ENCODE results near the gene NUP62CL.
A peak's percentile ranks its signal among the peaks of the same experiment; 100 is the strongest.

NUP62CL gene

DNA sequence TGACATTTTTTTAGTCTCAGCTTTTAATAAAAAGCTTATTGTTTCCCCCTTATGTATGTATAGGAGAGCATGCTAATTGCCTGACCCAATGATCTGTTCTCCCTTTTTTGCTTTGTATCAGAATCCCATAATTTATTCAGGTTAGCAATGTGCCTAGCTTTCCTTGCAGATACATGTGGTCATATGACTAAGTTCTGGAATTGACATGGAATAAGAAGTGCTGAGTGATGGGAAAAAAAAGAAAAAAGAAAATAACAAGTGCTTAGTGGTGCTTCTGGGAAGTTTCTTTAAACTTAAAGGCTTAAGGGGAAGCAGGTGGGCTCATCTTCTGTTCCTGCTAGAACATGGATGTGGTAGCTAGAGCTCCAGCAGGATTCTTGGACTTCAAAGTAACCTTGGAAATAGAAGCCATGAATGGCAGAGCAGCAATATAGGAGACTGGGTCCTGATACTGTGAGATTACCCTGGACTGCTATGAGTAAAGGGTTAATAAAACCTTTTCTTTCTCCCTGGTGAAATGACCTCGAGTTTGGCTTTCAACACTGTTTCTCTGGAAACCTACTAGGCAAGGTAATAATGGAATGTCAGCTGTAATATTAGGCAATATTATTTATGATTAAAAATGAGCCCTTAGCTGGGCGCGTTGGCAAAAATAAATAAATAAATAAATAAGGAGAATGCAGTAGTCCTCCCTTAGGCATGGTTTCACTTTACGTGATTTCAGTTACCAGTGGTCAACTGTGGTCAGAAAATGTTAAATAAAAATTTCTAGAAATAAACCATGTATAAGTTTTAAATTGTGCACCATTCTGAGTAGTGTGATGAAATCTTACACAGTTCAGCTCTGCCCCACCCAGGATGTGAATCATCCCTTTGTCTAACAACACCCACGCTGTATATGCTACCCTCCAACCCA, 70.9 kb downstream of the NUP62CL start:
- Histone ChIP-seq H4K8ac (ENCODE audit: low read depth, low read length) (no peak overlapping the region), H3K56ac (ENCODE audit: low read length) (no peak overlapping the region), H3K27me3 (ENCODE audit: insufficient read depth, low read length, poor library complexity) (no peaks in the 10 kb centered on the region), H2BK15ac (replicated peaks; ENCODE audit: low read depth) (no peak overlapping the region), H3K23ac (ENCODE audit: low read length) (no peak overlapping the region), H3K4me3 (ENCODE audit: low read length) (no peak overlapping the region), H2BK5ac (ENCODE audit: low read length) (no peak overlapping the region), H3K79me1 (ENCODE audit: low read length) (no peaks in the 10 kb centered on the region), H3K9ac (ENCODE audit: low read length) (no peak overlapping the region), H3K36me3 (ENCODE audit: control insufficient read depth, insufficient read depth, low read length) (no peaks in the 10 kb centered on the region), H3K4ac (ENCODE audit: low read depth, low read length) (no peak overlapping the region), H2BK120ac (ENCODE audit: low read depth, low read length) (no peak overlapping the region), H3K4me2 (ENCODE audit: low read length) (no peak overlapping the region), H3K27ac (ENCODE audit: low read depth, low read length) (no peak overlapping the region), H3K4me1 (ENCODE audit: control insufficient read depth, low read depth, low read length) (no peaks in the 10 kb centered on the region), H2AK5ac (ENCODE audit: low read length) (no peak overlapping the region), H4K5ac (ENCODE audit: low read length) (no peak overlapping the region), H3K18ac (ENCODE audit: low read length) (no peak overlapping the region), H3K79me2 (ENCODE audit: control insufficient read depth, insufficient read depth, low read length) (no peaks in the 10 kb centered on the region)
- DNase-seq: no peak
- WGBS (ENCODE audit: extremely low coverage, insufficient coverage, low lambda C conversion rate): no CpG with 5 or more reads among the region's 5 CpGs

DNA sequence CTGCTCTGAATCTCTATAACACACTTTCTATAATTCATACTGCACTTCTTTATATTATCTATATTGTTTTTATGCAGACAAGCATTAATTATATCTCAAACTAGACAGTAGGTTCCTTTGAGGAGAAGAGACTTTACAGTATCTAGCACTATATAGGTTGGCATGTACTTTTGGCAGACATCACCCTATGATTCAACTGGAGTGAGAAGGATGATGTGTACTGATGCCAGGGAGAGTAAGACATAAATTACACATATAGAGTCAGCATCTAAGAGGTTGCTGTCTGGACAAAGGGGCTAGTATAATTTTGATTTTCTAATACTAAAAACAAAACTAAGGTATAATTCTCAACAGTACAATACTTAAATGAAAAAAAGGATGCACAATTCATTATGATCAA, 82.5 kb downstream of the NUP62CL start:
- Histone ChIP-seq H3K27ac (ENCODE audit: low read depth, low read length) (no peak overlapping the region), H3K56ac (ENCODE audit: low read length) (no peak overlapping the region), H2BK5ac (ENCODE audit: low read length) (no peak overlapping the region), H2BK120ac (ENCODE audit: low read depth, low read length) (no peak overlapping the region), H3K4me1 (ENCODE audit: control insufficient read depth, low read depth, low read length) (no peaks in the 10 kb centered on the region), H3K36me3 (ENCODE audit: control insufficient read depth, insufficient read depth, low read length) (no peaks in the 10 kb centered on the region), H3K23ac (ENCODE audit: low read length) (no peak overlapping the region), H2BK15ac (replicated peaks; ENCODE audit: low read depth) (no peak overlapping the region), H3K9ac (ENCODE audit: low read length) (no peak overlapping the region), H3K18ac (ENCODE audit: low read length) (no peak overlapping the region), H4K8ac (ENCODE audit: low read depth, low read length) (no peak overlapping the region), H3K4me3 (ENCODE audit: low read length) (no peak overlapping the region), H3K79me1 (ENCODE audit: low read length) (no peaks in the 10 kb centered on the region), H4K5ac (ENCODE audit: low read length) (no peak overlapping the region), H3K4me2 (ENCODE audit: low read length) (no peak overlapping the region), H2AK5ac (ENCODE audit: low read length) (no peak overlapping the region), H3K79me2 (ENCODE audit: control insufficient read depth, insufficient read depth, low read length) (no peaks in the 10 kb centered on the region), H3K4ac (ENCODE audit: low read depth, low read length) (no peak overlapping the region), H3K27me3 (ENCODE audit: insufficient read depth, low read length, poor library complexity) (no peaks in the 10 kb centered on the region)
- no peak for DNase-seq

DNA sequence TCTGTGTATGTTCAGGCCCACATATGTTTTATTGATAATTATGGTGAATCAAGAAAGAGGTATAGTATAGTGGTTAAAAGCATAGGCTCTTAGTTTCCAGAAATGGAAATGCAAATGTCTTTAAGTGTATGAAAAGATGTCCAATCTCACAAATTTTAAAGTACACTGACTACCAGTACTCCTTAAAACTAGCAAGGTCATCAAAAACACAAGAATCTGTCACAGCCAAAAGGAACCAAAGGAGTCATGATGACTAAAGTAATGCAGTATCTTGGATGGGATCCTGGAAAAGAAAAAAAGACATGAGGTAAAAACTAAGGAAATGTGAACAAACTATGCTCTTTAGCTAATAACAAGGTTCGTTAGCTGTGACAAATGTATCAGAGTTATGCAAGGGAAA, 87.0 kb downstream of the NUP62CL start:
- Histone ChIP-seq H4K8ac (ENCODE audit: low read depth, low read length) (no peak overlapping the region), H3K18ac (ENCODE audit: low read length) (no peak overlapping the region), H3K27ac (ENCODE audit: low read depth, low read length) (no peak overlapping the region), H3K4ac (ENCODE audit: low read depth, low read length) (no peak overlapping the region), H2AK5ac (ENCODE audit: low read length) (no peak overlapping the region), H3K79me2 (ENCODE audit: control insufficient read depth, insufficient read depth, low read length) (no peaks in the 10 kb centered on the region), H3K27me3 (ENCODE audit: insufficient read depth, low read length, poor library complexity) (no peaks in the 10 kb centered on the region), H3K9ac (ENCODE audit: low read length) (no peak overlapping the region), H2BK15ac (replicated peaks; ENCODE audit: low read depth) (no peak overlapping the region), H3K23ac (ENCODE audit: low read length) (no peak overlapping the region), H2BK5ac (ENCODE audit: low read length) (no peak overlapping the region), H2BK120ac (ENCODE audit: low read depth, low read length) (no peak overlapping the region), H3K36me3 (ENCODE audit: control insufficient read depth, insufficient read depth, low read length) (no peaks in the 10 kb centered on the region), H3K4me3 (ENCODE audit: low read length) (no peak overlapping the region), H4K5ac (ENCODE audit: low read length) (no peak overlapping the region), H3K4me1 (ENCODE audit: control insufficient read depth, low read depth, low read length) (no peaks in the 10 kb centered on the region), H3K4me2 (ENCODE audit: low read length) (no peak overlapping the region), H3K79me1 (ENCODE audit: low read length) (no peaks in the 10 kb centered on the region), H3K56ac (ENCODE audit: low read length) (no peak overlapping the region)
- no peak for DNase-seq
- no CpG with 5 or more reads among the region's 1 CpG for WGBS (ENCODE audit: extremely low coverage, insufficient coverage, low lambda C conversion rate)

GRCh38 chrX:107118322-107119147, 87.7 kb downstream of the NUP62CL start, which contains the start of gene RBM41:
TSS of gene RBM41 (minus strand) at chrX:107118822. CDS start at chrX:107118773, 49 bp downstream.
- Histone ChIP-seq H3K18ac (ENCODE audit: low read length) (peak within 1 kb of the TSS; percentile 85), H3K4me2 (ENCODE audit: low read length) (no peak within 1 kb of the TSS), H3K23ac (ENCODE audit: low read length) (no peak within 1 kb of the TSS), H3K27me3 (ENCODE audit: insufficient read depth, low read length, poor library complexity) (no peaks in the 10 kb centered on the region), H3K27ac (ENCODE audit: low read depth, low read length) (no peak within 1 kb of the TSS), H3K79me1 (ENCODE audit: low read length) (no peaks in the 10 kb centered on the region), H3K36me3 (ENCODE audit: control insufficient read depth, insufficient read depth, low read length) (no peaks in the 10 kb centered on the region), H3K9ac (ENCODE audit: low read length) (peak within 1 kb of the TSS; percentile 86), H4K8ac (ENCODE audit: low read depth, low read length) (no peak within 1 kb of the TSS), H3K4ac (ENCODE audit: low read depth, low read length) (peak within 1 kb of the TSS; percentile 70), H4K5ac (ENCODE audit: low read length) (no peak within 1 kb of the TSS), H2BK120ac (ENCODE audit: low read depth, low read length) (peak within 1 kb of the TSS; percentile 54), H3K56ac (ENCODE audit: low read length) (peak within 1 kb of the TSS; percentile 93), H3K79me2 (ENCODE audit: control insufficient read depth, insufficient read depth, low read length) (no peaks in the 10 kb centered on the region), H3K4me3 (ENCODE audit: low read length) (peak within 1 kb of the TSS; percentile 83), H2BK15ac (replicated peaks; ENCODE audit: low read depth) (no peak within 1 kb of the TSS), H2AK5ac (ENCODE audit: low read length) (no peak within 1 kb of the TSS), H3K4me1 (ENCODE audit: control insufficient read depth, low read depth, low read length) (no peaks in the 10 kb centered on the region), H2BK5ac (ENCODE audit: low read length) (no peak within 1 kb of the TSS)
- DNase-seq: peak; percentile 88
- WGBS (ENCODE audit: extremely low coverage, insufficient coverage, low lambda C conversion rate): no CpG with 5 or more reads among the region's 37 CpGs

DNA sequence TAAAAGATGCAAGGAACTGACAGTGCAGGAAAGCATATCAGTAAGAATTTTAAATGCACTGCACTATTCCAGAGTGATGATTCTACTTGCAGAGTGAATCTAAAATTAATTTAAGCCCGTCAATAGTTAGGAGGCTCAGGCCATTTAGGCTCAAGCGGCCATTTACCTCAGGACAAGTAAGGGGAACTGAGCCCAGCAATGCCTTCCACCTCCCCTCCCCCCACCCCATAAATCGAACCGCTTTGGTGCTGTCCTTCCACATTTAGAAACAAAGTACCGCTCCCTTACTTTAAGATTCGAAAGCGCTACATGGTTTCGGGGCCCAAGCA, 88.3 kb downstream of the NUP62CL start:
- H3K79me1 ChIP-seq (ENCODE audit: low read length): no peaks in the 10 kb centered on the region
- H4K5ac ChIP-seq (ENCODE audit: low read length): no peak overlapping the region
- peak overlapping the region; percentile 85 for H3K18ac ChIP-seq (ENCODE audit: low read length)
- H3K4ac ChIP-seq (ENCODE audit: low read depth, low read length): no peak overlapping the region
- H4K8ac ChIP-seq (ENCODE audit: low read depth, low read length): no peak overlapping the region
- peak overlapping the region; percentile 93 for H3K56ac ChIP-seq (ENCODE audit: low read length)
- H3K9ac ChIP-seq (ENCODE audit: low read length): peak overlapping the region; percentile 86
- no peak overlapping the region for H3K23ac ChIP-seq (ENCODE audit: low read length)
- no peak overlapping the region for H2BK15ac ChIP-seq (replicated peaks; ENCODE audit: low read depth)
- H3K4me3 ChIP-seq (ENCODE audit: low read length): peak overlapping the region; percentile 83
- DNase-seq: peak; percentile 16
- H3K36me3 ChIP-seq (ENCODE audit: control insufficient read depth, insufficient read depth, low read length): no peaks in the 10 kb centered on the region
- peak overlapping the region; percentile 54 for H2BK120ac ChIP-seq (ENCODE audit: low read depth, low read length)
- WGBS (ENCODE audit: extremely low coverage, insufficient coverage, low lambda C conversion rate): no CpG with 5 or more reads among the region's 8 CpGs
- H2AK5ac ChIP-seq (ENCODE audit: low read length): no peak overlapping the region
- H3K4me1 ChIP-seq (ENCODE audit: control insufficient read depth, low read depth, low read length): no peaks in the 10 kb centered on the region
- H3K4me2 ChIP-seq (ENCODE audit: low read length): no peak overlapping the region
- no peaks in the 10 kb centered on the region for H3K79me2 ChIP-seq (ENCODE audit: control insufficient read depth, insufficient read depth, low read length)
- H2BK5ac ChIP-seq (ENCODE audit: low read length): no peak overlapping the region
- no peaks in the 10 kb centered on the region for H3K27me3 ChIP-seq (ENCODE audit: insufficient read depth, low read length, poor library complexity)
- H3K27ac ChIP-seq (ENCODE audit: low read depth, low read length): no peak overlapping the region

Measured in mesendoderm (in vitro differentiated cells).